BLaER1 (cell line): ENCODE results near the gene FAM229A.

Experiments used
- H3K27ac ChIP-seq: shearing (Covaris generic); formaldehyde crosslinking; 2 replicates; pipeline ENCODE4 v1.8.1; 2022
- H3K27me3 ChIP-seq: shearing (Covaris generic); formaldehyde crosslinking; 2 replicates; pipeline ENCODE4 v1.8.1; 2022
- H3K36me3 ChIP-seq: shearing (Covaris generic); formaldehyde crosslinking; 2 replicates; pipeline ENCODE4 v1.8.1; 2022
- H3K4me1 ChIP-seq: shearing (Covaris generic); formaldehyde crosslinking; 2 replicates; pipeline ENCODE4 v1.8.1; 2022
- H3K4me2 ChIP-seq: shearing (Covaris generic); formaldehyde crosslinking; 2 replicates; pipeline ENCODE4 v1.8.1; 2022
- H3K4me3 ChIP-seq: shearing (Covaris generic); formaldehyde crosslinking; 2 replicates; pipeline ENCODE4 v1.8.1; 2022
- H3K9ac ChIP-seq: shearing (Covaris generic); formaldehyde crosslinking; 2 replicates; pipeline ENCODE4 v1.8.1; 2022
- H3K9me3 ChIP-seq: shearing (Covaris generic); formaldehyde crosslinking; 2 replicates; pipeline ENCODE4 v1.8.1; 2022
- H4K20me1 ChIP-seq: shearing (Covaris generic); formaldehyde crosslinking; 2 replicates; pipeline ENCODE4 v1.8.1; 2022
- Cebpa-rat ChIP-seq: shearing (Covaris generic); IDR thresholded peaks from 2 replicates; pipeline ENCODE4 v1.8.1; 2022

The FAM229A gene

GRCh38 chr1:32351399-32352238 is 10.7 kb downstream of the FAM229A start:
- H3K27me3 ChIP-seq: no peaks in the 10 kb centered on the region
- peak overlapping the region; percentile 94 for H3K27ac ChIP-seq
- H3K4me3 ChIP-seq: peak overlapping the region; percentile 88
- H3K9ac ChIP-seq: peak overlapping the region; percentile 92
- H3K36me3 ChIP-seq: no peaks in the 10 kb centered on the region
- no peaks in the 10 kb centered on the region for H4K20me1 ChIP-seq
- H3K4me2 ChIP-seq: peak overlapping the region; percentile 99
- no peak for TF ChIP-seq Cebpa-rat
- H3K9me3 ChIP-seq: peaks cover 4% of the 10 kb centered on the region; the same call in 1 of the 2 replicates
- H3K4me1 ChIP-seq: peaks cover 71% of the 10 kb centered on the region

GRCh38 chr1:32350785-32351398 is 11.4 kb downstream of the FAM229A start:
- Histone ChIP-seq H3K9ac (peak overlapping the region; percentile 67; the same call in 1 of the 2 replicates), H3K4me2 (peak overlapping the region; percentile 88), H3K4me3 (peak overlapping the region; percentile 88), H3K27me3 (no peaks in the 10 kb centered on the region), H3K36me3 (no peaks in the 10 kb centered on the region), H3K4me1 (peaks cover 78% of the 10 kb centered on the region), H3K27ac (peak overlapping the region; percentile 78), H3K9me3 (peaks cover 4% of the 10 kb centered on the region; the same call in 1 of the 2 replicates), H4K20me1 (no peaks in the 10 kb centered on the region)
- no peak for TF ChIP-seq Cebpa-rat

- Histone ChIP-seq H3K4me3 (no peak overlapping the region), H3K36me3 (no peaks in the 10 kb centered on the region), H3K4me2 (peak overlapping the region; percentile 88), H3K4me1 (peaks cover 81% of the 10 kb centered on the region), H3K27ac (peak overlapping the region; percentile 6; the same call in 1 of the 2 replicates), H3K9me3 (peaks cover 4% of the 10 kb centered on the region; the same call in 1 of the 2 replicates), H3K27me3 (no peaks in the 10 kb centered on the region), H4K20me1 (no peaks in the 10 kb centered on the region), H3K9ac (peak overlapping the region; percentile 31; the same call in 1 of the 2 replicates)
- TF ChIP-seq Cebpa-rat: no peak
These were observed 13.0 kb downstream of the FAM229A start for GRCh38 chr1:32349211-32349708.

- Histone ChIP-seq H3K4me1 (peaks cover 70% of the 10 kb centered on the region), H3K36me3 (no peaks in the 10 kb centered on the region), H4K20me1 (no peaks in the 10 kb centered on the region), H3K4me2 (peak overlapping the region; percentile 27), H3K27ac (no peak overlapping the region), H3K27me3 (no peaks in the 10 kb centered on the region), H3K9ac (no peak overlapping the region), H3K9me3 (peaks cover 4% of the 10 kb centered on the region; the same call in 1 of the 2 replicates), H3K4me3 (no peak overlapping the region)
- no peak for TF ChIP-seq Cebpa-rat
These were observed 15.6 kb downstream of the FAM229A start for GRCh38 chr1:32346532-32347157.

- Histone ChIP-seq H3K27ac (no peak overlapping the region), H3K27me3 (no peaks in the 10 kb centered on the region)
- no peak for TF ChIP-seq Cebpa-rat
These were observed 16.9 kb downstream of the FAM229A start for GRCh38 chr1:32345289-32345827.

GRCh38 chr1:32342704-32343103 is 19.6 kb downstream of the FAM229A start:
- peaks cover 3% of the 10 kb centered on the region; the same call in 1 of the 2 replicates for H4K20me1 ChIP-seq
- peak overlapping the region; percentile 57 for H3K4me2 ChIP-seq
- H3K27ac ChIP-seq: no peak overlapping the region
- H3K9me3 ChIP-seq: no peaks in the 10 kb centered on the region
- H3K4me3 ChIP-seq: no peak overlapping the region
- TF ChIP-seq Cebpa-rat: peak; percentile 83
- H3K36me3 ChIP-seq: no peaks in the 10 kb centered on the region
- no peak overlapping the region for H3K9ac ChIP-seq
- no peaks in the 10 kb centered on the region for H3K27me3 ChIP-seq
- H3K4me1 ChIP-seq: peaks cover 66% of the 10 kb centered on the region

More at GRCh38 chr1:32345289-32345827, 16.9 kb downstream of the FAM229A start:
- Histone ChIP-seq H3K9ac (no peak overlapping the region), H3K36me3 (no peaks in the 10 kb centered on the region), H3K4me2 (peak overlapping the region; percentile 27), H3K4me3 (no peak overlapping the region), H3K9me3 (0 out of 2 replicates have a peak, but pooled peaks cover under 1% of the 10 kb centered on the region), H4K20me1 (no peaks in the 10 kb centered on the region), H3K4me1 (peaks cover 69% of the 10 kb centered on the region)

- Histone ChIP-seq H3K36me3 (no peaks in the 10 kb centered on the region), H3K4me1 (peaks cover 69% of the 10 kb centered on the region), H3K27me3 (no peaks in the 10 kb centered on the region), H3K4me2 (peak overlapping the region; percentile 57), H3K9me3 (no peaks in the 10 kb centered on the region), H4K20me1 (peaks cover 10% of the 10 kb centered on the region), H3K27ac (no peak overlapping the region), H3K4me3 (no peak overlapping the region), H3K9ac (no peak overlapping the region)
- TF ChIP-seq Cebpa-rat: no peak
These were observed 20.3 kb downstream of the FAM229A start for GRCh38 chr1:32341971-32342370.

- Histone ChIP-seq H3K27me3 (no peaks in the 10 kb centered on the region), H3K36me3 (no peaks in the 10 kb centered on the region), H4K20me1 (peaks cover 17% of the 10 kb centered on the region), H3K4me2 (no peak overlapping the region), H3K9ac (no peak overlapping the region), H3K4me3 (no peak overlapping the region), H3K27ac (no peak overlapping the region), H3K4me1 (peaks cover 69% of the 10 kb centered on the region), H3K9me3 (no peaks in the 10 kb centered on the region)
- TF ChIP-seq Cebpa-rat: no peak
These were observed 21.0 kb downstream of the FAM229A start for GRCh38 chr1:32341186-32341757.

GRCh38 chr1:32339363-32339978 is 22.8 kb downstream of the FAM229A start:
- no peak for TF ChIP-seq Cebpa-rat
- Histone ChIP-seq H3K4me2 (peak overlapping the region; percentile 97), H4K20me1 (peaks cover 25% of the 10 kb centered on the region), H3K9me3 (no peaks in the 10 kb centered on the region), H3K4me1 (peaks cover 59% of the 10 kb centered on the region), H3K4me3 (no peak overlapping the region), H3K9ac (no peak overlapping the region), H3K27ac (no peak overlapping the region), H3K27me3 (no peaks in the 10 kb centered on the region), H3K36me3 (peaks cover 3% of the 10 kb centered on the region)
